ENCODE results near the gene OSBPL8. TPM values are rescaled to one million over a fixed set of nuclear protein-coding genes. Genes with fewer than 3 reads are reported as not detected.

OSBPL8 gene
- polyA plus RNA-seq (2011; rRNA removed) (31.2 and 44.0 TPM in 2 replicates), polyA minus RNA-seq (2011; rRNA and poly(A)+ RNA removed) (36.7 and 42.7 TPM in 2 replicates)

GRCh38 chr12:76559400-76560085 lies at the start of gene OSBPL8:
Gene OSBPL8, minus strand, starts transcription at chr12:76559771. Its CDS starts 72,220 bp downstream, at chr12:76487551.
- ChIA-PET CTCF (interaction anchor here (1.0 to 1.2 kb wide), 3 partner anchors 11 to 28 kb away, joined by 3 read pairs; no protein-coding TSS in a partner anchor), POLR2A (interaction anchor here (0.5 to 0.6 kb wide), 2 partner anchors 493 to 1079 kb away, joined by 3 read pairs; partner anchors contain the start of gene GLIPR1)
- Histone ChIP-seq H3K36me3 (ENCODE audit: control insufficient read depth, insufficient read depth, low read length) (no peaks in the 10 kb centered on the region), H3K4me3 (ENCODE audit: low read depth, low read length) (peak within 1 kb of the TSS; percentile 99), H3K27me3 (ENCODE audit: control insufficient read depth, insufficient read depth, low read length) (no peaks in the 10 kb centered on the region)
- peak; percentile 58 for DNase-seq (ENCODE audit: low read depth)
- peak; percentile 9; the same call in 1 of the 2 replicates for TF ChIP-seq CTCF (IDR thresholded peaks at IDR 0.05; ENCODE audit: insufficient read depth, low read depth, low read length)

- H3K4me3 ChIP-seq (ENCODE audit: low read depth, low read length) = no peak overlapping the region
- no peak for DNase-seq (ENCODE audit: low read depth)
- no peak for TF ChIP-seq CTCF (IDR thresholded peaks at IDR 0.05; ENCODE audit: insufficient read depth, low read depth, low read length)
- CTCF ChIA-PET = interaction anchor here (1.3 kb wide), 1 partner anchor 13 kb away, joined by 5 read pairs; no protein-coding TSS in a partner anchor
- POLR2A ChIA-PET = interaction anchor here (0.6 kb wide), 1 partner anchor 307 kb away, joined by 3 read pairs; no protein-coding TSS in a partner anchor
- H3K36me3 ChIP-seq (ENCODE audit: control insufficient read depth, insufficient read depth, low read length) = no peaks in the 10 kb centered on the region
- no peaks in the 10 kb centered on the region for H3K27me3 ChIP-seq (ENCODE audit: control insufficient read depth, insufficient read depth, low read length)
Observed at GRCh38 chr12:76608070-76608469, 48.5 kb upstream of the OSBPL8 start.

GRCh38 chr12:76595056-76595455 lies 35.5 kb upstream of the OSBPL8 start:
- no peak for TF ChIP-seq CTCF (IDR thresholded peaks at IDR 0.05; ENCODE audit: insufficient read depth, low read depth, low read length)
- no peak for DNase-seq (ENCODE audit: low read depth)
- no peaks in the 10 kb centered on the region for H3K27me3 ChIP-seq (ENCODE audit: control insufficient read depth, insufficient read depth, low read length)
- ChIA-PET POLR2A (no interaction called here), CTCF (no interaction called here)
- H3K4me3 ChIP-seq (ENCODE audit: low read depth, low read length) = no peak overlapping the region
- H3K36me3 ChIP-seq (ENCODE audit: control insufficient read depth, insufficient read depth, low read length) = no peaks in the 10 kb centered on the region

GRCh38 chr12:76591476-76591875 lies 31.9 kb upstream of the OSBPL8 start:
- ChIA-PET POLR2A (no interaction called here), CTCF (no interaction called here)
- H3K36me3 ChIP-seq (ENCODE audit: control insufficient read depth, insufficient read depth, low read length) = no peaks in the 10 kb centered on the region
- no peaks in the 10 kb centered on the region for H3K27me3 ChIP-seq (ENCODE audit: control insufficient read depth, insufficient read depth, low read length)
- TF ChIP-seq CTCF (IDR thresholded peaks at IDR 0.05; ENCODE audit: insufficient read depth, low read depth, low read length) = no peak
- no peak overlapping the region for H3K4me3 ChIP-seq (ENCODE audit: low read depth, low read length)
- DNase-seq (ENCODE audit: low read depth) = peak; percentile 61

- DNase-seq (ENCODE audit: low read depth) = no peak
- H3K4me3 ChIP-seq (ENCODE audit: low read depth, low read length) = no peak overlapping the region
- TF ChIP-seq CTCF (IDR thresholded peaks at IDR 0.05; ENCODE audit: insufficient read depth, low read depth, low read length) = no peak
- H3K36me3 ChIP-seq (ENCODE audit: control insufficient read depth, insufficient read depth, low read length) = no peaks in the 10 kb centered on the region
- no peaks in the 10 kb centered on the region for H3K27me3 ChIP-seq (ENCODE audit: control insufficient read depth, insufficient read depth, low read length)
- ChIA-PET CTCF (no interaction called here), POLR2A (no interaction called here)
Observed at GRCh38 chr12:76590131-76590530, 30.6 kb upstream of the OSBPL8 start.
